OCI-LY7 (cell line): ENCODE results near the gene EXO1. TPM values are rescaled to one million over a fixed set of nuclear protein-coding genes. Genes with fewer than 3 reads are reported as not detected.

Source experiments
- total RNA-seq, 2 experiments: library from RNA; depleted of rRNA in 1 of 2; stranded (reverse); fragments of >200 nt in 1 of 2; shearing (Covaris generic) in 1 of 2; gene quantifications; 2 replicates each; pipeline ENCODE4 v1.2.3, GENCODE V29; 2014 to 2022

Gene EXO1
- total RNA-seq, 2 experiments from 2014 or later: 60.3 to 66.3 TPM

Other genes starting within 250 kb of the EXO1 start
- 19.2 and 22.6 TPM in 2 replicates for gene CHML, start 207.8 kb upstream of the EXO1 start, total RNA-seq (2014; rRNA removed; shearing (Covaris generic))
- gene CHML, start 207.8 kb upstream of the EXO1 start, total RNA-seq (2022): 10.7 and 10.8 TPM in 2 replicates
- gene OPN3, start 207.8 kb upstream of the EXO1 start, total RNA-seq (2014; rRNA removed; shearing (Covaris generic)): 18.9 and 19.8 TPM in 2 replicates
- 10.7 and 14.3 TPM in 2 replicates for gene OPN3, start 207.8 kb upstream of the EXO1 start, total RNA-seq (2022)
- not detected in 2 replicates for gene WDR64, start 195.9 kb upstream of the EXO1 start, total RNA-seq (2014; rRNA removed; shearing (Covaris generic))
- not detected in 2 replicates for gene WDR64, start 195.9 kb upstream of the EXO1 start, total RNA-seq (2022)
- gene BECN2, start 109.6 kb downstream of the EXO1 start, total RNA-seq (2014; rRNA removed; shearing (Covaris generic)): not detected in 2 replicates
- not detected in 2 replicates for gene BECN2, start 109.6 kb downstream of the EXO1 start, total RNA-seq (2022)
- gene MAP1LC3C, start 150.9 kb downstream of the EXO1 start, total RNA-seq (2014; rRNA removed; shearing (Covaris generic)): not detected in 2 replicates
- not detected in 2 replicates for gene MAP1LC3C, start 150.9 kb downstream of the EXO1 start, total RNA-seq (2022)